ENCODE measurements around the gene METTL25B. TPM values are rescaled to one million over a fixed set of nuclear protein-coding genes. Genes with fewer than 3 reads are reported as not detected.

Gene METTL25B
- total and polyA plus RNA-seq, 2 of the 13 experiments (the other 11 are each of a cell fraction or from before 2014, with no cell fraction given): 11.9 to 24.0 TPM

- H3K9me3 ChIP-seq (ENCODE audit: low read length): no peaks in the 10 kb centered on the region
- ChIA-PET CTCF (ENCODE audit: low intra/inter-chr PET ratio, low total read pairs) (interaction anchor here (0.7 to 4.7 kb wide), 9 partner anchors 11 to 200 kb away, joined by 3 to 119 read pairs (median 6); partner anchors contain the start of genes CRABP2, ISG20L2 and METTL25B), POLR2A (interaction anchor here (1.0 to 2.5 kb wide), 8 partner anchors 12 to 171 kb away, joined by 3 to 22 read pairs (median 8); partner anchors contain the start of genes ISG20L2, METTL25B, NES and NTRK1)
- BruUV-seq (replicated peaks): no TSS peak
- H3K36me3 ChIP-seq (replicated peaks in 1 of 2; ENCODE audit: control insufficient read depth in 1 of 2, insufficient read depth in 2 of 2, low read length in 2 of 2): no peaks in the 10 kb centered on the region
- DNase-seq (ENCODE audit: low spot score): peak; percentile 75
- WGBS (ENCODE audit: low lambda C conversion rate): under 1% methylated on average over 22 of the region's 23 CpGs
- peak overlapping the region; percentile 75 for H2AFZ ChIP-seq (ENCODE audit: low read length)
- intact Hi-C loops (cut with micrococcal nuclease; ENCODE audit: unreplicated experiment): loop anchor here (1.0 kb wide), 3 partner anchors 17 to 201 kb away; no protein-coding TSS in a partner anchor
- peak overlapping the region; percentile 98 for H3K4me2 ChIP-seq (ENCODE audit: low read depth, low read length)
- H3K27ac ChIP-seq (ENCODE audit: extremely low read length, insufficient read depth, low read length): no peak overlapping the region
- in situ Hi-C loops (cut with HindIII; ENCODE audit: extremely low pct_ligation_motif_present, low pct_unique_long_range_greater_than_20kb): loop anchor here (5.0 kb wide), 1 partner anchor 38 kb away; the partner anchor contains the start of genes ISG20L2 and METTL25B
- FAIRE-seq: peak; percentile 91
- peaks cover 18 to 49% of the 10 kb centered on the region in 2 experiments; a peak in 4 of 5 replicates for H3K27me3 ChIP-seq (ENCODE audit: control insufficient read depth in 1 of 2, insufficient read depth in 2 of 2, low read length in 2 of 2)
- ATAC-seq: peak; percentile 93
- H3K4me3 ChIP-seq (replicated peaks in 1 of 3; ENCODE audit: insufficient read depth in 1 of 3, low read depth in 2 of 3, low read length in 3 of 3): peak overlapping the region; percentile 41 to 65 (median 43); a peak in 5 of 6 replicates
- H3K79me2 ChIP-seq (ENCODE audit: insufficient read depth, low read length): no peaks in the 10 kb centered on the region
- no peaks in the 10 kb centered on the region for H4K20me1 ChIP-seq (ENCODE audit: insufficient read depth, low read length)
- H3K4me1 ChIP-seq (ENCODE audit: insufficient read depth, low read length): peaks cover 40% of the 10 kb centered on the region
- peak overlapping the region; percentile 18; the same call in 1 of the 2 replicates for H3K9ac ChIP-seq (ENCODE audit: insufficient read depth, low read depth, low read length)
- TF ChIP-seq STAG1 (CRISPR knock-in tag; IDR thresholded peaks at IDR 0.05) (peak; percentile 90), DMTF1 (CRISPR knock-in tag; IDR thresholded peaks at IDR 0.05) (0 out of 2 replicates have a peak, but pooled peaks have one; percentile 64), ZNF20 (CRISPR knock-in tag; IDR thresholded peaks at IDR 0.05) (no peak), NR2F1 (CRISPR knock-in tag; IDR thresholded peaks at IDR 0.05) (no peak), ZNF136 (CRISPR knock-in tag; IDR thresholded peaks at IDR 0.05; ENCODE audit: low read depth) (no peak), ZNF740 (CRISPR knock-in tag; IDR thresholded peaks at IDR 0.05) (no peak), SNAI1 (CRISPR knock-in tag; IDR thresholded peaks at IDR 0.05; ENCODE audit: borderline replicate concordance) (no peak), ZNF607 (CRISPR knock-in tag; IDR thresholded peaks at IDR 0.05; ENCODE audit: borderline replicate concordance) (0 out of 2 replicates have a peak, but pooled peaks have one; percentile 29), TEAD3 (CRISPR knock-in tag; optimal IDR thresholded peaks at IDR 0.05; ENCODE audit: borderline replicate concordance) (peak; percentile 39), ZNF619 (CRISPR knock-in tag; IDR thresholded peaks at IDR 0.05) (0 out of 2 replicates have a peak, but pooled peaks have one; percentile 42), ZNF138 (CRISPR knock-in tag; IDR thresholded peaks at IDR 0.05; ENCODE audit: low read depth) (no peak), NFIB (CRISPR knock-in tag; IDR thresholded peaks at IDR 0.05; ENCODE audit: borderline replicate concordance) (no peak), ATRX (CRISPR knock-in tag; IDR thresholded peaks at IDR 0.05; ENCODE audit: borderline replicate concordance) (no peak; the same call in 1 of the 2 replicates)
- TF ChIP-seq, protein P1, sequence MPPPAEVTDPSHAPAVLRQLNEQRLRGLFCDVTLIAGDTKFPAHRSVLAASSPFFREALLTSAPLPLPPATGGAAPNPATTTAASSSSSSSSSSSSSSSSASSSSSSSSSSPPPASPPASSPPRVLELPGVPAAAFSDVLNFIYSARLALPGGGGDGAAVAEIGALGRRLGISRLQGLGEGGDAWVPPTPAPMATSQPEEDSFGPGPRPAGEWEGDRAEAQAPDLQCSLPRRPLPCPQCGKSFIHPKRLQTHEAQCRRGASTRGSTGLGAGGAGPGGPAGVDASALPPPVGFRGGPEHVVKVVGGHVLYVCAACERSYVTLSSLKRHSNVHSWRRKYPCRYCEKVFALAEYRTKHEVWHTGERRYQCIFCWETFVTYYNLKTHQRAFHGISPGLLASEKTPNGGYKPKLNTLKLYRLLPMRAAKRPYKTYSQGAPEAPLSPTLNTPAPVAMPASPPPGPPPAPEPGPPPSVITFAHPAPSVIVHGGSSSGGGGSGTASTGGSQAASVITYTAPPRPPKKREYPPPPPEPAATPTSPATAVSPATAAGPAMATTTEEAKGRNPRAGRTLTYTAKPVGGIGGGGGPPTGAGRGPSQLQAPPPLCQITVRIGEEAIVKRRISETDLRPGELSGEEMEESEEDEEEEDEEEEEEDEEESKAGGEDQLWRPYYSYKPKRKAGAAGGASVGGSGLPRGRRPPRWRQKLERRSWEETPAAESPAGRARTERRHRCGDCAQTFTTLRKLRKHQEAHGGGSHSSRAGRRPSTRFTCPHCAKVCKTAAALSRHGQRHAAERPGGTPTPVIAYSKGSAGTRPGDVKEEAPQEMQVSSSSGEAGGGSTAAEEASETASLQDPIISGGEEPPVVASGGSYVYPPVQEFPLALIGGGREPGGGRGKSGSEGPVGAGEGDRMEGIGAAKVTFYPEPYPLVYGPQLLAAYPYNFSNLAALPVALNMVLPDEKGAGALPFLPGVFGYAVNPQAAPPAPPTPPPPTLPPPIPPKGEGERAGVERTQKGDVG (CRISPR knock-in tag; IDR thresholded peaks at IDR 0.05; ENCODE audit: borderline replicate concordance): no peak
- TF ChIP-seq, protein P2, sequence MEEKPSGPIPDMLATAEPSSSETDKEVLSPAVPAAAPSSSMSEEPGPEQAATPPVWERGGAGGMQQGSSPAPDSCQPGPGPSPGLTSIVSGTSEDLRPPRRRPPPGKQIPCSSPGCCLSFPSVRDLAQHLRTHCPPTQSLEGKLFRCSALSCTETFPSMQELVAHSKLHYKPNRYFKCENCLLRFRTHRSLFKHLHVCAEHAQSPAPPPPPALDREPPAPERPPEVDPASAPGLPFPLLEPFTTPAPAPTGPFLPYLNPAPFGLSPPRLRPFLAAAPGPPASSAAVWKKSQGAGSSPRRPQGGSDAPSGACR (CRISPR knock-in tag; IDR thresholded peaks at IDR 0.05): no peak
These were observed 39.0 kb upstream of the METTL25B start for GRCh38 chr1:156689035-156689952.

Measured in HepG2 (cell line).